HUES64 (cell line): ENCODE data around the gene RNF121. TPM values are rescaled to one million over a fixed set of nuclear protein-coding genes. Genes with fewer than 3 reads are reported as not detected.
A peak's percentile ranks its signal among the peaks of the same experiment; 100 is the strongest.
"Not testable (repeated sequence)": the region's sequence is repeated elsewhere in the genome, so short reads cannot be mapped to it uniquely, and the experiment has no call there.

Experiments used
- H3K27ac ChIP-seq: 2 replicates; pipeline ENCODE4 v1.7.0; 2013; ENCODE audit warnings: low read depth, low read length, inconsistent platforms
- H3K27me3 ChIP-seq: 2 replicates; pipeline ENCODE4 v1.6.1; 2013; ENCODE audit warnings: mild to moderate bottlenecking, low read length; ENCODE audit not compliant: insufficient read depth
- H3K36me3 ChIP-seq: 2 replicates; pipeline ENCODE4 v1.6.1; 2013; ENCODE audit warnings: mild to moderate bottlenecking, low read length; ENCODE audit not compliant: insufficient read depth
- H3K4me1 ChIP-seq: 2 replicates; pipeline ENCODE4 v1.6.1; 2013; ENCODE audit warnings: mild to moderate bottlenecking, low read length, moderate library complexity; ENCODE audit not compliant: insufficient read depth
- H3K4me3 ChIP-seq: 2 replicates; pipeline ENCODE4 v1.5.1; 2013; ENCODE audit warnings: mild to moderate bottlenecking, low read length, moderate library complexity
- H3K9ac ChIP-seq: 2 replicates; pipeline ENCODE4 v1.6.1; 2013; ENCODE audit warnings: mild to moderate bottlenecking, low read depth, low read length
- H3K9me3 ChIP-seq: 2 replicates; pipeline ENCODE4 v1.6.1; 2013; ENCODE audit warnings: low read depth, low read length; ENCODE audit not compliant: insufficient read depth
- WGBS: fragments of 150-250, 120-280 bp; methylation state at CpG from one replicate; pipeline ENCODE4 v1.1.7; 2013; ENCODE audit warnings: missing lambda C conversion rate; 5-methylcytosine and 5-hydroxymethylcytosine counted together
- polyA plus RNA-seq, 2 experiments: library from polyadenylated mRNA; stranded (reverse); fragments of 50-300 nt; gene quantifications; one replicate each; pipeline ENCODE4 v1.2.3, GENCODE V29; 2013

The RNF121 gene
- 32.8 TPM for polyA plus RNA-seq (2013, experiment 1 of 2)
- 30.6 TPM for polyA plus RNA-seq (2013, experiment 2 of 2)

GRCh38 chr11:71928737-71929443, at the start of gene RNF121:
Gene RNF121 (plus strand): TSS chr11:71929046. CDS start chr11:71929062, 16 bp downstream.
- Histone ChIP-seq H3K9me3 (no peaks in the 10 kb centered on the region), H3K27ac (peak within 1 kb of the TSS; percentile 97), H3K27me3 (no peaks in the 10 kb centered on the region), H3K4me3 (peak within 1 kb of the TSS; percentile 76), H3K9ac (peak within 1 kb of the TSS; percentile 96), H3K4me1 (peaks cover 6% of the 10 kb centered on the region; the same call in 1 of the 2 replicates), H3K36me3 (peaks cover 15% of the 10 kb centered on the region)
- WGBS: under 1% methylated on average over 32 of the region's 32 CpGs

- H3K36me3 ChIP-seq, H3K27ac ChIP-seq, H3K27me3 ChIP-seq, H3K4me1 ChIP-seq, H3K9me3 ChIP-seq, H3K9ac ChIP-seq, H3K4me3 ChIP-seq: not testable (repeated sequence)
- 95% methylated on average over 11 of the region's 12 CpGs for WGBS
Measured at GRCh38 chr11:71885806-71886205, 43.0 kb upstream of the RNF121 start.

- H3K36me3 ChIP-seq, H3K9me3 ChIP-seq, H3K4me3 ChIP-seq, H3K27me3 ChIP-seq, H3K9ac ChIP-seq, H3K27ac ChIP-seq, H3K4me1 ChIP-seq: not testable (repeated sequence)
- WGBS: 81% methylated on average over 14 of the region's 14 CpGs
Measured at GRCh38 chr11:71888335-71889010, 40.4 kb upstream of the RNF121 start.

- not testable (repeated sequence) for H3K9me3 ChIP-seq, H3K4me3 ChIP-seq, H3K4me1 ChIP-seq, H3K27ac ChIP-seq, H3K27me3 ChIP-seq, H3K9ac ChIP-seq, H3K36me3 ChIP-seq
- WGBS: 92% methylated on average over 14 of the region's 14 CpGs
Measured at GRCh38 chr11:71889181-71889872, 39.5 kb upstream of the RNF121 start.

GRCh38 chr11:71895961-71896360, 32.9 kb upstream of the RNF121 start:
- Histone ChIP-seq H3K9ac (no peak overlapping the region), H3K4me1 (no peaks in the 10 kb centered on the region), H3K36me3 (no peaks in the 10 kb centered on the region), H3K27me3 (no peaks in the 10 kb centered on the region), H3K27ac (no peak overlapping the region), H3K4me3 (no peak overlapping the region), H3K9me3 (no peaks in the 10 kb centered on the region)
- WGBS: 94% methylated on average over 12 of the region's 12 CpGs

- not testable (repeated sequence) for H3K9me3 ChIP-seq, H3K9ac ChIP-seq, H3K27ac ChIP-seq, H3K27me3 ChIP-seq, H3K36me3 ChIP-seq, H3K4me3 ChIP-seq, H3K4me1 ChIP-seq
- 88% methylated on average over 14 of the region's 14 CpGs for WGBS
Measured at GRCh38 chr11:71901137-71901536, 27.7 kb upstream of the RNF121 start.

GRCh38 chr11:71908218-71908617, 20.6 kb upstream of the RNF121 start:
- H3K9me3 ChIP-seq: no peaks in the 10 kb centered on the region
- H3K4me3 ChIP-seq: no peak overlapping the region
- no peak overlapping the region for H3K27ac ChIP-seq
- peaks cover 4% of the 10 kb centered on the region; the same call in 1 of the 2 replicates for H3K36me3 ChIP-seq
- H3K27me3 ChIP-seq: no peaks in the 10 kb centered on the region
- H3K9ac ChIP-seq: no peak overlapping the region
- WGBS: 83% methylated on average over 7 of the region's 9 CpGs
- H3K4me1 ChIP-seq: no peaks in the 10 kb centered on the region

GRCh38 chr11:71910775-71911174, 18.1 kb upstream of the RNF121 start:
- not testable (repeated sequence) for H3K9ac ChIP-seq, H3K27ac ChIP-seq, H3K27me3 ChIP-seq, H3K9me3 ChIP-seq, H3K4me1 ChIP-seq, H3K4me3 ChIP-seq
- 93% methylated on average over 5 of the region's 5 CpGs for WGBS
- peaks cover 22% of the 10 kb centered on the region for H3K36me3 ChIP-seq

GRCh38 chr11:71911321-71911985, 17.4 kb upstream of the RNF121 start:
- 83% methylated on average over 10 of the region's 10 CpGs for WGBS
- not testable (repeated sequence) for H3K4me1 ChIP-seq, H3K27me3 ChIP-seq, H3K27ac ChIP-seq, H3K9ac ChIP-seq, H3K9me3 ChIP-seq, H3K4me3 ChIP-seq
- H3K36me3 ChIP-seq: peaks cover 28% of the 10 kb centered on the region

GRCh38 chr11:71911986-71912340, 16.9 kb upstream of the RNF121 start:
- not testable (repeated sequence) for H3K9me3 ChIP-seq, H3K9ac ChIP-seq, H3K27me3 ChIP-seq, H3K27ac ChIP-seq, H3K4me1 ChIP-seq, H3K4me3 ChIP-seq
- 97% methylated on average over 10 of the region's 10 CpGs for WGBS
- peaks cover 30% of the 10 kb centered on the region for H3K36me3 ChIP-seq
